Lower leg skin (tissue), 3 donors: Measurements from ENCODE around the gene ELMOD1.

Experiments
- POLR2A ChIP-seq, 2 donors: fragments of 450-650 bp; IDR thresholded peaks; one replicate each; pipeline ENCODE4 v1.6.1; 2016 to 2017; ENCODE audit warnings: antibody characterized with exemption in 2 of 2, mild to moderate bottlenecking in 1 of 2, moderate library complexity in 1 of 2
- TF ChIP-seq, protein P1 (sequence below), 3 donors: fragments of 450-650 bp; IDR thresholded peaks; one replicate each; pipeline ENCODE4 v1.5.1; 2016; ENCODE audit warnings: antibody characterized with exemption in 3 of 3, mild to moderate bottlenecking in 3 of 3, moderate library complexity in 2 of 3

DNA sequence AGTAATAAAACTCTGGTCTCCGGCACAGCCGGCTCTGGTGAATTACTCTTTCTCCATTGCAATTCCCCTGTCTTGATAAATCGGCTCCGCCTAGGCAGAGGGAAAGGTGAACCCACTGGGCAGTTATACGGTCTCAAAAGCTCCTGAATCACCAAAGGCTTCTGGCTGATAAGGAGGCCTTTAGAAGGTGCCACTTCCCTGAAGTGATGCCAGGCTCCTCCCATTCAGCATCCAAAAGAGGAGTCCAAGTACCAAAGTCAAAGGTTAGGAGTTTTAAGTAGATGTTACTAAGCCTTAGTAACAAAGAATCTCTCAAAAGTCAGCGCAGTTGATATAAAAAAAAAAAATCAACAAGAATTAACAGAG, 13.6 kb upstream of the ELMOD1 start:
- TF ChIP-seq, protein P1, sequence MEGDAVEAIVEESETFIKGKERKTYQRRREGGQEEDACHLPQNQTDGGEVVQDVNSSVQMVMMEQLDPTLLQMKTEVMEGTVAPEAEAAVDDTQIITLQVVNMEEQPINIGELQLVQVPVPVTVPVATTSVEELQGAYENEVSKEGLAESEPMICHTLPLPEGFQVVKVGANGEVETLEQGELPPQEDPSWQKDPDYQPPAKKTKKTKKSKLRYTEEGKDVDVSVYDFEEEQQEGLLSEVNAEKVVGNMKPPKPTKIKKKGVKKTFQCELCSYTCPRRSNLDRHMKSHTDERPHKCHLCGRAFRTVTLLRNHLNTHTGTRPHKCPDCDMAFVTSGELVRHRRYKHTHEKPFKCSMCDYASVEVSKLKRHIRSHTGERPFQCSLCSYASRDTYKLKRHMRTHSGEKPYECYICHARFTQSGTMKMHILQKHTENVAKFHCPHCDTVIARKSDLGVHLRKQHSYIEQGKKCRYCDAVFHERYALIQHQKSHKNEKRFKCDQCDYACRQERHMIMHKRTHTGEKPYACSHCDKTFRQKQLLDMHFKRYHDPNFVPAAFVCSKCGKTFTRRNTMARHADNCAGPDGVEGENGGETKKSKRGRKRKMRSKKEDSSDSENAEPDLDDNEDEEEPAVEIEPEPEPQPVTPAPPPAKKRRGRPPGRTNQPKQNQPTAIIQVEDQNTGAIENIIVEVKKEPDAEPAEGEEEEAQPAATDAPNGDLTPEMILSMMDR (IDR thresholded peaks at IDR 0.05), result no peak
- no peak for TF ChIP-seq POLR2A (IDR thresholded peaks at IDR 0.05)
